ENCODE measurements around the gene IQGAP3.

The IQGAP3 gene

DNA sequence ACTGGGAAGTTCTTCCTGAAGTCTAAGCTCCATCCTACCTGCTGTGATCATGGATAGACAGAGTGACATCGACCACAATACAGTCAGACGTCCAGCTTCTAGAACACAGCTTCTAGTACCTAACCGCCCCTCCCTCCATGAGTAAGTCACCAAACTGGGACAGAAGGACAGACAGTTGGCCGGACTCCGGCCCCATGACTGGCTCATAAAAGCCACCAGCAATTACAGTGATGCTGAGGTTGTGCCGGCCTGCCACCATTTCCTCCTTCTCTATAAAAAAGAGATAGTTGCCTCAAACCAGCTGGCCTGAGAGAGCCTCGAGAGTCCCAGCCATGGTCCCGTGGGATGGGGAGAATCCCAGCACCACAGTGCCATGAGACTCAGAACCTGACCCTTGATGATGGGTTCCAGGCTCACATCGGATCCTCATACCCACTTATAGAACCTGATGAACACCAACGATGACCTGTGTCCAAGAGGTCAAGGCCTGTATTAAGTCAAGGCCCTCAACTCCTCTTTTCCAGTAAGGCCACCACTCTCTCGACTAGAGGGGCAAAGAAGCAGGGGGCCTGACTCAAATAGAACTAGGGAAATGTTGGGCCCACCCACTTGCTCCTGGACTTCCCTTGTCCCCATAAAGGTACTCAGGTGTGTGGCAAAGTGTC lies 75.2 kb downstream of the IQGAP3 start:
- no peak for DNase-seq
- peak overlapping the region; percentile 37 for H3K27ac Mint-ChIP-seq
- no peaks in the 10 kb centered on the region for H3K27me3 Mint-ChIP-seq
- H3K9me3 Mint-ChIP-seq: no peaks in the 10 kb centered on the region
- peaks cover 67% of the 10 kb centered on the region for H3K4me1 Mint-ChIP-seq
- H3K4me3 Mint-ChIP-seq: no peak overlapping the region
- CTCF ChIA-PET: interaction anchor here (0.8 to 10.8 kb wide), 2 partner anchors 12 to 23 kb away, joined by 3 to 150 read pairs; no protein-coding TSS in a partner anchor
- H3K36me3 Mint-ChIP-seq: peaks cover 38% of the 10 kb centered on the region

DNA sequence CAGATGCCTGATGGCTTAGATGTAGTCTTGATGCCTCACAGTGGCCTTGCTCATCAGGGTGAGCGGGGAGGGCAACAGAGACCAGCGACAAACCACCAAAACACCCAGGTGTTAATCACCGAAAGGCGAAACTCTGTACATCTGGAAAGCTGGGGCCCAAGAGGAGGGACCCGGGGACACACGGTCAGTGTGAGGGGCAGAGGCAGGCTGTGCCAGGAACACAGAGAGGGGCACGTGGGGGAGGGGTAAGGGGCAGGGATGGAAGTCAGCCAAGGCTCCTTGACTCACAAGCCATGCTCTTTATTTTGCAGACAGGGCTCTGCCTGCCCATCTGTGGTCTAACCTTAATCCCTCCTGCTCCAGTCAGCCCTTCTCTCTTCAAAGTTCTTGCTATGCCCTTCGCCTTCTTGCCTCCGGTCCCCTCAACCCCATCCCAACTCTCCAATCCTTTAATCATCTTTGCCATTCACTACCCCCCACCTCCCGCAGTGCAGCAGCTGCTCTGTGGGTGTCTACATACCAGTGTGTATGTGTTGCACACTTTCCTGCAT lies 76.1 kb downstream of the IQGAP3 start:
- H3K36me3 Mint-ChIP-seq: peaks cover 44% of the 10 kb centered on the region
- peaks cover 67% of the 10 kb centered on the region for H3K4me1 Mint-ChIP-seq
- CTCF ChIA-PET: interaction anchor here (0.8 to 10.8 kb wide), 2 partner anchors 11 to 22 kb away, joined by 3 to 150 read pairs; no protein-coding TSS in a partner anchor
- peak overlapping the region; percentile 34 for H3K27ac Mint-ChIP-seq
- no peaks in the 10 kb centered on the region for H3K9me3 Mint-ChIP-seq
- no peak overlapping the region for H3K4me3 Mint-ChIP-seq
- H3K27me3 Mint-ChIP-seq: no peaks in the 10 kb centered on the region
- DNase-seq: no peak

DNA sequence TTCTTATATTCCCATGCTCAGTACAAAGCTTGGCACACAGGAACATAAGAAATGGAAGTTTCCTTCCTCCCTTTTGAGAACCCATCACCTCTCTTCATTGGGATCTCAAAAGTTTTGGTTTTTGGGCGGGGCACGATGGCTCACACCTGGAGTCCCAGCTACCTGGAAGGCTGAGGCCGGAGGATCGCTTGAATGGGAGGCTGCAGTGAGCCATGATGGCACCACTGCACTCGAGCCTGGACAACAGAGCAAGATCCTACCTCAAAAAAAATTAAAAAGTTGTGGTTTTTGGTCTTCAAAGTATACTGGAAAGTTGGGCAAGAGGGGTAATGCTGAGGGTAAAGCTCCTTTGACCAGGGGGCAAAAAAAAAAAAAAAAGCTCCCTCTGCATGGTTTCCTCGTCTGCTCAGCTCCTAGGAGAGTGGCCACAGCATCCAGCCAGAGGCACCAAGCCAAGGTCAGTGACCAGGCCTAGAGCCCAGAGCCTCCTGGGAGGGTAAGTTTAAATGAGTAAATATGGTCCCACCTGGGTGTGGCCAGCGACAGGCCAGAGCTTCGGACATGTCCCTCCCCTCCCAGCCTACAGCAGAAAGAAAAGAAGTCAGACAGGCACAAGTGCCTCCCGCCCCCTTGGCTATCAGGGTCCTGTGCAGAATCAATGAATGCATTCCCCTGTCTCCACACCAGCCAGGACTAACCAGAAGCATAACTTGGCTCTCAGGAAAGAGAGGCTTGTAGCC lies 76.8 kb downstream of the IQGAP3 start:
- no peak overlapping the region for H3K4me3 Mint-ChIP-seq
- no peak for DNase-seq
- H3K36me3 Mint-ChIP-seq: peaks cover 47% of the 10 kb centered on the region
- CTCF ChIA-PET: interaction anchor here (10.8 kb wide), 1 partner anchor 10 kb away, joined by 150 read pairs; no protein-coding TSS in a partner anchor
- H3K27ac Mint-ChIP-seq: peak overlapping the region; percentile 34
- H3K9me3 Mint-ChIP-seq: no peaks in the 10 kb centered on the region
- peaks cover 74% of the 10 kb centered on the region for H3K4me1 Mint-ChIP-seq
- H3K27me3 Mint-ChIP-seq: no peaks in the 10 kb centered on the region

DNA sequence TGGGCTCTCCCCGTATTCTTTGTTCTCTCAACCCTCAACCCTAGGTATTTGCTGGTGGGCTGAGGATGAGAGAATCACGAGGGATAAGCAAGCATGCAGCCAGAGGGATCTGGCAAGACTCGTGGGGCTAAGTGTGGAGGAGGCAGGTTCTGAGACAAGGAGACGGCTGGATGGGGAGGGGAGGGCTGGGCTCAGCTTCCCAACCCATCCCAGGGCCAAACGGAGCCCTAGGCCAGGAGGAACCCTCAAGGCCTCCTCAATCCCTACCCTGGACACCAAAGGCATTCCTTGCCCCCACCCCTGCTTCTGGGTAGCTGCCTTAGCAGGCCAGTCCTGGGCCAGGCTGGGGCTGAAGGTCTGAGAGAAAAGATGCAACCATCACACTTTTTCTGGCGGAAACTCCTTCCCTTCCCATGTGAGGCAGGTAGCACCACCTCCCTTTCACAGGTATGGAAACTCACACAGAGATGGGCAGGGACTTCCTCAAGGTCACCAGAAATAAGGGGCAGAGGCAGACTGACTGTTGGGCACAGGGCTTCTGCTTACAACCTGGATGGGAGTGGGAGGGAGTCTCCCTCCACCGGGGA lies 78.0 kb downstream of the IQGAP3 start:
- no peak for DNase-seq
- CTCF ChIA-PET: interaction anchor here (6.0 kb wide), 1 partner anchor 14 kb away, joined by 50 read pairs; no protein-coding TSS in a partner anchor
- peaks cover 85% of the 10 kb centered on the region for H3K4me1 Mint-ChIP-seq
- H3K27me3 Mint-ChIP-seq: no peaks in the 10 kb centered on the region
- no peak overlapping the region for H3K4me3 Mint-ChIP-seq
- H3K27ac Mint-ChIP-seq: no peak overlapping the region
- H3K36me3 Mint-ChIP-seq: peaks cover 47% of the 10 kb centered on the region
- no peaks in the 10 kb centered on the region for H3K9me3 Mint-ChIP-seq

DNA sequence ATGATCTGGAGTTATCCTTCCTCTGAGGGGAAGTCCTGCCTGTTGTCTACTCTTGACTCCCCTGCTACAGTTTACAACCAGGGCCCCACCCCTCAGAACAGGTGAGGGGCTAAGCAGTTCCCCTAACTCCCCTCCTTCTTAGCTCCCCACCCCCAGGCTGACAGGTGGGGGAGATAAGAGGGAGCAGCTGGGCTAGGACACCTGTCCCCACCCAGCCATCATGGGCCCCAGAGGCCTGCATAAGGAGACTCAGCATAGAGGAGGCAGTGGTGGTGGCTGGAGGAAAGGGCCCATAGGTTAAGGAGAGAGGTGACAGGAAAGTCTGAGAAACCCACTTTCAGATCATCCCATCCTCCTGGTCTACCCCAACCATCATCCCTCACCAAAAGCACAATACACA lies 78.6 kb downstream of the IQGAP3 start:
- Mint-ChIP-seq H3K27ac (no peak overlapping the region), H3K9me3 (no peaks in the 10 kb centered on the region), H3K4me3 (no peak overlapping the region), H3K36me3 (peaks cover 44% of the 10 kb centered on the region), H3K27me3 (no peaks in the 10 kb centered on the region), H3K4me1 (peaks cover 89% of the 10 kb centered on the region)
- CTCF ChIA-PET: interaction anchor here (0.9 to 6.0 kb wide), 2 partner anchors 13 to 31 kb away, joined by 3 to 50 read pairs; no protein-coding TSS in a partner anchor
- DNase-seq: no peak

DNA sequence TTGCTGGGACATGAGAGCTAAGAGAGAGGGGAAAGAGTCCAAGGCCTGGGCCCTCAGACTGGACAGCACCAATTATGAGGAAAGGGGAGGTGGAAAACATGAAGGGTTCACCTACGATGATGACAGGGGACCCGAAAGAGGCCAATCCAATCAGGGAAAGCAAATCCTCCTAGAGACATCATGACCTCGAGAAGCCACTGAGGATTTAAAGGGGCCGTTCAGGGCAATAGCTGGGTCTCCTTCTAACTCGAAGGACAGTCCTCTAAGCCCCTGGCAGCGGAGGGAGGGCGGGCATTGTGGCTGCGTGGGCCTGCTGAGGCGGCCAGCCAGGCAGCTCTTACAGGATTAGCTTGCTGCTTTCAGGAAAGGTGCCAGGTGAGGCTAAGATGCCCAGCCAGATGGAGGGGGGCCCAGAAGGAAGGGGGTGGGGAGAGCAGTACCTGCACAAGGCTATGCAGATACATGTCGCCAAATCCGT lies 79.2 kb downstream of the IQGAP3 start:
- CTCF ChIA-PET: interaction anchor here (0.9 to 6.0 kb wide), 2 partner anchors 13 to 31 kb away, joined by 3 to 50 read pairs; no protein-coding TSS in a partner anchor
- no peak for DNase-seq
- Mint-ChIP-seq H3K36me3 (peaks cover 43% of the 10 kb centered on the region), H3K27me3 (no peaks in the 10 kb centered on the region), H3K4me3 (no peak overlapping the region), H3K27ac (no peak overlapping the region), H3K9me3 (no peaks in the 10 kb centered on the region), H3K4me1 (peaks cover 89% of the 10 kb centered on the region)

DNA sequence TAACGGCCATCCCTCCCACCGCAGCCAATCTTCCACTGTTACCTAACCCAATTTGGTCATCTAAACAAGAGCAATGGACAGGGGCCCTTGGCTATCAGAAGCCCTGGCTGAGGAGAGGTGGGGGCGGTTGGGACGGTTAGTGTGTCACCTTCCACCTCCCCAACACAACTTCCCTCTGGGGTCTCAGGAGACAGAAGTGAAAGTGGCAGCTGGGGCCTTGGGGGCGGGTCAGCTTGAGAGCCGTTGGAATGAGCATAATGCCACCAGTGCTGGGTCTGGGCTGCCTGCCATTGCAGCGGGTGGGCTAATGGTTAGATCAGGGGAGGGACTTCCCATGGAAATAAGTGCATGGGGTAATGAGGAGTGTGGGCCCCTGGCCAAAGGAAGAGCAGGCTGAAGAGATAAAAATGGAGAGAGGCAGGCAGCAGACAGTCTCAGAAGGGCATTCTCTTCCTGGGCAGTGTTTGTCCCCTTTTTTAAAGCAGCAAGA lies 79.7 kb downstream of the IQGAP3 start:
- DNase-seq: no peak
- no peak overlapping the region for H3K4me3 Mint-ChIP-seq
- no peak overlapping the region for H3K27ac Mint-ChIP-seq

DNA sequence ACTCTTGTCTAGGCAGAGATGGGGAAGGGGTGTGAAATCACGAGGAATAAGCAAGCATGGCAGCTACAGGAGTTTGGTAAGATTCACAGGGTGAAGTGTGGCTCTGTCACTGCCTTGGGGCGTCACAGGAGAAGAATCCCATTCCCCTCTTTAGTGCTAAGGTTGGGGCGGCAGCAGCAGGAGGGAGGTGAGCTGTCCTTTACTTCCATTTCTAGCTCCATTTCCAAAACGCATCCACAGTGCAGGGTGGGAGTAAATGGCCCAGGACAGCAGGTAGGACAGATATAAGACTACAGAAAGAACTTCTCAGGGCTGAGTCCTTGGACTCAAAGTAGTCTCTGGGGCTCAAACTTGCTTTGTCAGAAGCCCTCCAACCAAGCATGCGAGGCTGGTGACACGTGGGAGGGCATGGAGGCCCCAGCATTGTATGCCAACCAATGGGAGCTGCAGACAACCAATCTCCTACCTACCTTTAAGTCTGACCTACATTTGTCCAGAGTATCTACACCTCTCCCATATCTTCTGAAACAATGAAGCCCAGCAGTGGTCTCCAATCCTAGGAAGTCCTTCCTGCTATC lies 80.3 kb downstream of the IQGAP3 start:
- no peak overlapping the region for H3K4me3 Mint-ChIP-seq
- CTCF ChIA-PET: interaction anchor here (6.0 to 13.8 kb wide), 2 partner anchors 8 to 11 kb away, joined by 50 to 150 read pairs; partner anchors contain the start of gene MEF2D
- no peaks in the 10 kb centered on the region for H3K27me3 Mint-ChIP-seq
- DNase-seq: no peak
- no peak overlapping the region for H3K27ac Mint-ChIP-seq
- peaks cover 89% of the 10 kb centered on the region for H3K4me1 Mint-ChIP-seq
- H3K9me3 Mint-ChIP-seq: no peaks in the 10 kb centered on the region
- H3K36me3 Mint-ChIP-seq: peaks cover 41% of the 10 kb centered on the region

More for the DNA sequence above, 79.7 kb downstream of the IQGAP3 start:
- Mint-ChIP-seq H3K36me3 (peaks cover 44% of the 10 kb centered on the region), H3K4me1 (peaks cover 89% of the 10 kb centered on the region), H3K27me3 (no peaks in the 10 kb centered on the region), H3K9me3 (no peaks in the 10 kb centered on the region)
- CTCF ChIA-PET: interaction anchor here (0.9 to 13.8 kb wide), 3 partner anchors 8 to 32 kb away, joined by 3 to 150 read pairs (median 50); partner anchors contain the start of gene MEF2D

DNA sequence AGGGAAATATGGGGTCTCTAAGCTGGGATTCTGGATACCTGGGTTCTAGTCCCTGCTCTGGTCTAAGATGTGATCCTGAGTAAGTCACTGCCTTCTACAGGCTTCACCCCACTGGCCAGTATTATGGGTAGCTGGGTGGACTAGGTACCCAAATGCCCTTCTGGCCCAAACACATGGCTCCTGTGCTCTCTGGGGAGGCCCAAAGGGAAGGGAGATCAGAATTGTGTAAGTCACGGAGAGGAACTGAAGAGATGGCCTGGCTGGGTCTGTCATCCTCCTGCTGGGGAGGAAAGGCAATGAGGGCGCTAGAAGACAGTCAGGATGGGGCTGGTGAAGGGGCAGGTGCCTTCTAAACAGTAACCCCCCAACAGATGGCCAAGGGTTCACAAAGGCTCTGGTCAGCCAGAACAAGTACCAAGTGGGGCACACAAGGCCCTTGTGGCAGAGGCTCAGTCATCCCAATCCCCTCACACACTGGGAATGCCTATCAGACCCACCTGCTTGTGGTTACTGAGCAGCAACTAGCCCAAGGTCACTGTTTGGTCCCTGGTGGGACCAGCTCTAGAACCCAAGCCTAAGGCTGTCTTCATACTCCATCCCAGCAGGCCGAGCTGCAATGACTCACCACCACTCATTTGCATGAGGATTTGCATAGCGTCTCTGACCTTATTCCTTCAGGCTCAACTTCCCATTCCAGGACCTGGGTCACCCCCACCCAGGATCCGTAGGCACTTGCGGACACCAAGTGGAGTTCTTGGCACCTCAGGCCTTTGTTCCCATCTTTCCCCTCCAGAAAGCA lies 81.0 kb downstream of the IQGAP3 start:
- Mint-ChIP-seq H3K4me1 (peaks cover 86% of the 10 kb centered on the region), H3K27ac (no peak overlapping the region), H3K9me3 (no peaks in the 10 kb centered on the region), H3K36me3 (peaks cover 40% of the 10 kb centered on the region), H3K27me3 (no peaks in the 10 kb centered on the region), H3K4me3 (no peak overlapping the region)
- CTCF ChIA-PET: interaction anchor here (0.6 to 13.8 kb wide), 4 partner anchors 9 to 86 kb away, joined by 3 to 150 read pairs (median 29); partner anchors contain the start of gene MEF2D
- DNase-seq: no peak

DNA sequence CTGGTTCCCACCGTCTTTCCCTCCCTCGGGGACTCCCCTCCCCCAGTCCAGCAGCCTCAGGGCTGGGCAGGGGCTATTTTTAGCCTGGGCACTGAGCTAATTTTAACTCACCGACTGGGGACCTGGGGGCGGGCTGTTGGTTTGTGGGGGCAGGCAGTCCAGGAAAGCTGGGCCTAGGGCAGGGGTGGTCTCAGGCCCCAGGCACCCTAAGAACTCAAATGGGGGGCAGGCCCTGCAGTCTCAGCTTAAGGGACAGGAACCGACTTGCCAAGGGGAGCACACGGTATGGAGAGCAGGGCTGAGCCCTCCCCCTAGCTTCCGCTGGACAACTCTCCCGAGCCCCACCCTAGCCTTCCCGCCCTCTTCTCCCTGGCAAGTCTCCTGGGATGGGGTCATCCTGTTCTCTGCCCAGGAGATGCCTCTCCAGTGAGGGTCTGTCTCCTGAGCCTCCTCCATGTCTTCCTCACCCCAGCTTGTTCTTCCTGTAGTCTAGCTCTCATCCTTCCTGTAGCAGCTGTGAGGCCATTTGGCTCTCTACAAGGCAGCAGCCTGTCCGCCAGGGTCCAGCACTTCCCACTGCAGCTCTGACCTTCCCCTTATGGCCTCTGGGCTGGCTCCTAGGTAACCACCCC lies 81.8 kb downstream of the IQGAP3 start:
- CTCF ChIA-PET: interaction anchor here (0.6 to 13.8 kb wide), 6 partner anchors 10 to 105 kb away, joined by 3 to 150 read pairs (median 6); partner anchors contain the start of gene MEF2D
- Mint-ChIP-seq H3K36me3 (peaks cover 37% of the 10 kb centered on the region), H3K27ac (peak overlapping the region; percentile 53), H3K4me3 (no peak overlapping the region), H3K9me3 (no peaks in the 10 kb centered on the region), H3K27me3 (no peaks in the 10 kb centered on the region), H3K4me1 (peaks cover 80% of the 10 kb centered on the region)
- no peak for DNase-seq

DNA sequence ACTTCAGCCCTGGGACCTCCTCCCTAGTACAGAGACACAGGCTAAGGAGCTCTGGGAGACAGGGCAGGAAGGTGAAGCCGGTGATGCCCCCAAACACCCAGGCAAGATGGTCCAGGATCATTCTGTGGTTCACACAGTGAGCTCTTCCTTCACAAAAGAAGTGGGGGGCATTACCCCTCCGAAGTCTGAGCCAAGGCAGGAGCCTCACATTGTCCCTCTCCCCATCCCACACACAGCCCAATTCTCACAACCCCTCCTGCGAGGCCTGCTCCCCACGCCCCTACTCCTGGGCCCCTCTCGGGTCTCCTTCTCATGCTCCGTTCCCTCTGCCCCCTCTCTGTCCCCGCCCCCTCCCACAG lies 82.5 kb downstream of the IQGAP3 start:
- Mint-ChIP-seq H3K4me3 (no peak overlapping the region), H3K9me3 (no peaks in the 10 kb centered on the region), H3K27ac (peak overlapping the region; percentile 34), H3K4me1 (peaks cover 76% of the 10 kb centered on the region), H3K36me3 (peaks cover 31% of the 10 kb centered on the region), H3K27me3 (no peaks in the 10 kb centered on the region)
- CTCF ChIA-PET: interaction anchor here (0.8 to 13.8 kb wide), 5 partner anchors 9 to 105 kb away, joined by 3 to 150 read pairs (median 8); partner anchors contain the start of gene MEF2D
- DNase-seq: no peak

DNA sequence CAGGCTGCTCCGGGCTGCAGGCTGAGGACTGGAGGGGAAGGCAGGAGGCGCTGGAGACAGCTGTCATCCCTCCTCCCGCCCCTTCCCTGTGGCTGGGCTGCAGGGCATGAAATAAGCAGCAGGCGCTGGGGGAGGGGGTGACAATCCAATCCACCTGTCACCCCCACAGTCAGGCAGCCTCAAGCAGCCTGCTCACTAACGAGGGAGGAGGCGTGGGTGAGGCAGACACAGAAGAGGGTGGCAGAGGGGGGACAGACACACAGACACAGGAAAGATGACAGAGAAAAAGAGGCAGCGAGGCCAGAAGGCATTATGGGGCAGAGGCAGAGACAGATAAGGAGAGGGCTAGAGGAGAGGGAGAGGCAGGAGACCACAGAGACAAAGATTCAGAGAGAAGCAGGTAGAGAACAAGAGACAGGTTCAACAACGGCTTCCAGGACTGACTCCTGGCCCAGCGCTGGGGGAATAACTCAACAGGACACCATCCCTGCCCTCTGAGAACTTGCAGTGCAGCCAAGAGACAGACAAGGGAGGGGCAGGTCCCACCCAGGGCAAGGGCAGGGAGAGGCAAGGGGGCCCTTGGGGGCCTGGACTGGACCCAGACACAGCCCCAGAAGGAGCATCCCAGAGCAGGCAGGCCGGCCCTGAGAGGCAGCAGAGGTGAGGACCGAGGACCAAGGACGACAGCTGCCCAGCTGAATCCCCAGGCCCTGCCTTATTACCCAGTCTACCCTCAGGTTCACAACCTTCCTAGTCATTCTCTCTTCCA lies 83.0 kb downstream of the IQGAP3 start:
- Mint-ChIP-seq H3K9me3 (no peaks in the 10 kb centered on the region), H3K4me1 (peaks cover 73% of the 10 kb centered on the region), H3K36me3 (peaks cover 29% of the 10 kb centered on the region), H3K27ac (peak overlapping the region; percentile 56), H3K27me3 (no peaks in the 10 kb centered on the region), H3K4me3 (no peak overlapping the region)
- CTCF ChIA-PET: interaction anchor here (0.6 to 13.8 kb wide), 10 partner anchors 9 to 135 kb away, joined by 3 to 150 read pairs (median 3); partner anchors contain the start of gene MEF2D
- DNase-seq: peak; percentile 50

All from activated naive CD4-positive, alpha-beta T cell treated with anti-CD3 and anti-CD28 coated beads, Interleukin-2, amount 10 ng/mL, durations not matched to agents 7 days and 5 days (primary cell).